Measurements from ENCODE around the gene NAP1L1.

DNA sequence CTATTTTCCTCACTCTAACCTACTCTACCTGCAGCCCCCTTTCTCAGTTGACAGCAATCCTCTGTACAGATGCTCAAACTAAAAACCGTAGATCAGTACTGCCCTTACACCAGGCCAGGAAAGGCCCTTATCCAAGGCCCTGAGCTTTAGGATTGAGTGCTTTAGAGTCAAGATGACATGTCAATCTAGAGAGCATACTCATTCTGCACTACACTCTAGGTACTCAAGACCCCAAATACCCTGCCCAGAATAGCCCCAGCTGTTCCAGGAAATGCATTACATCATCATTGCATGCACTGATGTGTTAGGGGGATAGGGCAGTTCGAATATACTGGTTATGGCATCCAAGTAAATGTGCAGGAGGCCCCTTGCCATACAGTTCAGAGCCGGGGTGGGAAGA is 49.4 kb downstream of the NAP1L1 start:
- TF ChIP-seq, protein P1, sequence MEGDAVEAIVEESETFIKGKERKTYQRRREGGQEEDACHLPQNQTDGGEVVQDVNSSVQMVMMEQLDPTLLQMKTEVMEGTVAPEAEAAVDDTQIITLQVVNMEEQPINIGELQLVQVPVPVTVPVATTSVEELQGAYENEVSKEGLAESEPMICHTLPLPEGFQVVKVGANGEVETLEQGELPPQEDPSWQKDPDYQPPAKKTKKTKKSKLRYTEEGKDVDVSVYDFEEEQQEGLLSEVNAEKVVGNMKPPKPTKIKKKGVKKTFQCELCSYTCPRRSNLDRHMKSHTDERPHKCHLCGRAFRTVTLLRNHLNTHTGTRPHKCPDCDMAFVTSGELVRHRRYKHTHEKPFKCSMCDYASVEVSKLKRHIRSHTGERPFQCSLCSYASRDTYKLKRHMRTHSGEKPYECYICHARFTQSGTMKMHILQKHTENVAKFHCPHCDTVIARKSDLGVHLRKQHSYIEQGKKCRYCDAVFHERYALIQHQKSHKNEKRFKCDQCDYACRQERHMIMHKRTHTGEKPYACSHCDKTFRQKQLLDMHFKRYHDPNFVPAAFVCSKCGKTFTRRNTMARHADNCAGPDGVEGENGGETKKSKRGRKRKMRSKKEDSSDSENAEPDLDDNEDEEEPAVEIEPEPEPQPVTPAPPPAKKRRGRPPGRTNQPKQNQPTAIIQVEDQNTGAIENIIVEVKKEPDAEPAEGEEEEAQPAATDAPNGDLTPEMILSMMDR (conservative IDR thresholded peaks at IDR 0.05; ENCODE audit: low read length), result no peak
- no peak for TF ChIP-seq EZH2phosphoT487 (IDR thresholded peaks at IDR 0.05; ENCODE audit: borderline replicate concordance, low read depth, low read length)

All from OCI-LY7 (cell line).